Subcutaneous adipose tissue (tissue), 4 donors: ENCODE data around the gene DIRAS1. TPM values are rescaled to one million over a fixed set of nuclear protein-coding genes. Genes with fewer than 3 reads are reported as not detected.

ENCODE experiments used
- CTCF ChIP-seq: fragments of 450-650 bp; IDR thresholded peaks from one replicate; pipeline ENCODE4 v1.5.1; 2016; ENCODE audit warnings: low read depth, mild to moderate bottlenecking, control low read depth, antibody characterized with exemption, moderate library complexity
- total RNA-seq, 4 donors: library from RNA; depleted of rRNA; stranded (reverse); fragments of >200 nt; gene quantifications; one replicate each; pipeline ENCODE4 v1.1.0, GENCODE V29; 2016

The DIRAS1 gene
- total RNA-seq, 4 donors from 2014 or later: 0.16 to 0.85 (median 0.44) TPM; not detected in 1

GRCh38 chr19:2676823-2677222, 44.3 kb downstream of the DIRAS1 start:
- no peak for TF ChIP-seq CTCF

- no peak for TF ChIP-seq CTCF
These were observed 45.3 kb downstream of the DIRAS1 start for GRCh38 chr19:2675892-2676291.

- no peak for TF ChIP-seq CTCF
These were observed 51.0 kb downstream of the DIRAS1 start for GRCh38 chr19:2670217-2670616.

- no peak for TF ChIP-seq CTCF
These were observed 52.9 kb downstream of the DIRAS1 start for GRCh38 chr19:2668175-2668763.

DNA sequence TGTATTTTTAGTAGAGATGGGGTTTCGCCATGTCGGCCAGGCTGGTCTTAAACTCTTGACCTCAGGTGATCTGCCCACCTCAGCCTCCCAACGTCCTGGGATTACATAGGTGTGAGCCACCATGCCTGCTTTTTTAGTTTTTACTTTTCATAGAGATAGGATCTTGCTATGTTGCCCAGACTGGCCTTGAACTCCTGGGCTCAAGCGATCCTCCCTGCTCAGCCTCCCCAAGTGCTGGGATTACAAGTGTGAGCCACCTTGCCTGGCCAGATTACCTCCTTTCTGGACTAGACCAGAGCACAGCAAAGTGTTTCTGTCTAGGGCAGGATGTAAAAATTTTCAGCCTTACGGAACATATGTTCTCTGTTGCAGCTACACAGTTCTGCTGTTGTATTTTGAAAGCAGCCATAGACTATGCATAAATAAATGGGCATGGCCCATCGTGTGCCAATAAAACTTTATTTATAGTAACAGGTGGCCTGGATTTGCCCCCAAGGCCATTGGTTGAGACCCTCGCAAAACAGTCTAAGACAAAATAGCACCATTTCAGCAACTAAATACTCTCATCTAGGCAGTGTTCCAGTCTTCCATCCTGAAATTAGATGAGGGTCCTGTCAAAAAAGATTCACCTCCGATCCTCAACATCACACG, 54.7 kb downstream of the DIRAS1 start:
- TF ChIP-seq CTCF: no peak

- no peak for TF ChIP-seq CTCF
These were observed 56.1 kb downstream of the DIRAS1 start for GRCh38 chr19:2665103-2665502.

Other genes with a start within 250 kb of the DIRAS1 start
- gene GADD45B, start 245.2 kb downstream of the DIRAS1 start, total RNA-seq: 100 to 1,000 TPM; 119 to 260 (median 212) TPM
- gene GNG7, start 18.7 kb downstream of the DIRAS1 start, total RNA-seq: 1 to 10 TPM in 2 of 4 donors, under 1 TPM in 2; 0.16 to 3.6 (median 0.82) TPM
- gene SLC39A3, start 18.6 kb upstream of the DIRAS1 start, total RNA-seq: 10 to 100 TPM; 15.2 to 25.4 (median 21.3) TPM
- gene SGTA, start 61.9 kb upstream of the DIRAS1 start, total RNA-seq: 10 to 100 TPM; 14.8 to 43.1 (median 24.2) TPM
- 10 to 100 TPM; 10.4 to 23.2 (median 21.5) TPM for gene THOP1, start 64.1 kb upstream of the DIRAS1 start, total RNA-seq
- 1 to 10 TPM; 2.4 to 7.0 (median 3.0) TPM for gene ZNF554, start 98.5 kb upstream of the DIRAS1 start, total RNA-seq
- 1 to 10 TPM; 4.1 to 8.5 (median 6.1) TPM for gene ZNF555, start 120.1 kb upstream of the DIRAS1 start, total RNA-seq
- not detected for gene ZNF556, start 146.0 kb upstream of the DIRAS1 start, total RNA-seq
- gene ZNF57, start 179.6 kb upstream of the DIRAS1 start, total RNA-seq: 1 to 10 TPM; 2.9 to 5.5 (median 3.5) TPM
- 1 to 10 TPM; 2.1 to 6.0 (median 3.1) TPM for gene ZNF77, start 223.6 kb upstream of the DIRAS1 start, total RNA-seq